Thymus (tissue), 11 donors: Measurements from ENCODE around the gene CLPTM1. TPM values are rescaled to one million over a fixed set of nuclear protein-coding genes. Genes with fewer than 3 reads are reported as not detected.

Source experiments
- DNase-seq, 9 donors: peaks; one replicate each; pipeline ENCODE4 v3.0.0-alpha.2; 2013; ENCODE audit warnings: low spot score in 9 of 9, low read depth in 6 of 9, missing footprints in 1 of 9
- H3K27ac ChIP-seq, 2 donors: one replicate each; pipeline ENCODE4 v1.5.1; 2013; ENCODE audit warnings: control low read depth in 1 of 2, low read depth in 1 of 2, low read length in 1 of 2, mild to moderate bottlenecking in 1 of 2, moderate library complexity in 1 of 2
- H3K27me3 ChIP-seq, 2 donors: one replicate each; pipeline ENCODE4 v1.5.1; 2013; ENCODE audit warnings: low read length in 1 of 2; ENCODE audit not compliant: control insufficient read depth in 2 of 2, insufficient read depth in 1 of 2
- H3K36me3 ChIP-seq, 2 donors: one replicate each; pipeline ENCODE4 v1.5.1; 2013; ENCODE audit warnings: low read length in 1 of 2, mild to moderate bottlenecking in 1 of 2, moderate library complexity in 1 of 2; ENCODE audit not compliant: control insufficient read depth in 2 of 2, insufficient read depth in 2 of 2
- H3K4me1 ChIP-seq, 2 donors: one replicate each; pipeline ENCODE4 v1.5.1; 2013; ENCODE audit warnings: low read length in 2 of 2; ENCODE audit not compliant: control insufficient read depth in 2 of 2, insufficient read depth in 2 of 2
- H3K4me3 ChIP-seq, 2 donors: one replicate each; pipeline ENCODE4 v1.5.1; 2013; ENCODE audit warnings: low read length in 2 of 2, control low read depth in 1 of 2, mild to moderate bottlenecking in 1 of 2
- H3K9me3 ChIP-seq, 2 donors: one replicate each; pipeline ENCODE4 v1.5.1; 2013; ENCODE audit warnings: low read length in 1 of 2, mild to moderate bottlenecking in 1 of 2; ENCODE audit not compliant: control insufficient read depth in 2 of 2, insufficient read depth in 1 of 2
- WGBS: extraction: QIAGEN DNeasy Blood & Tissue Kit; methylation state at CpG from one replicate; pipeline ENCODE4 v1.1.7; 2013; 5-methylcytosine and 5-hydroxymethylcytosine counted together
- polyA plus RNA-seq: library from polyadenylated mRNA; stranded (reverse); fragments of 200-250 nt; gene quantifications from one replicate; pipeline ENCODE4 v1.2.3, GENCODE V29; 2013
- total RNA-seq: library from RNA; stranded (reverse); fragments of 120-200 nt; gene quantifications from one replicate; pipeline ENCODE4 v1.2.4, GENCODE V29; 2013
- donor health status: healthy.

CLPTM1 gene
- total and polyA plus RNA-seq, 2 donors: 14.6 to 36.8 TPM

DNA sequence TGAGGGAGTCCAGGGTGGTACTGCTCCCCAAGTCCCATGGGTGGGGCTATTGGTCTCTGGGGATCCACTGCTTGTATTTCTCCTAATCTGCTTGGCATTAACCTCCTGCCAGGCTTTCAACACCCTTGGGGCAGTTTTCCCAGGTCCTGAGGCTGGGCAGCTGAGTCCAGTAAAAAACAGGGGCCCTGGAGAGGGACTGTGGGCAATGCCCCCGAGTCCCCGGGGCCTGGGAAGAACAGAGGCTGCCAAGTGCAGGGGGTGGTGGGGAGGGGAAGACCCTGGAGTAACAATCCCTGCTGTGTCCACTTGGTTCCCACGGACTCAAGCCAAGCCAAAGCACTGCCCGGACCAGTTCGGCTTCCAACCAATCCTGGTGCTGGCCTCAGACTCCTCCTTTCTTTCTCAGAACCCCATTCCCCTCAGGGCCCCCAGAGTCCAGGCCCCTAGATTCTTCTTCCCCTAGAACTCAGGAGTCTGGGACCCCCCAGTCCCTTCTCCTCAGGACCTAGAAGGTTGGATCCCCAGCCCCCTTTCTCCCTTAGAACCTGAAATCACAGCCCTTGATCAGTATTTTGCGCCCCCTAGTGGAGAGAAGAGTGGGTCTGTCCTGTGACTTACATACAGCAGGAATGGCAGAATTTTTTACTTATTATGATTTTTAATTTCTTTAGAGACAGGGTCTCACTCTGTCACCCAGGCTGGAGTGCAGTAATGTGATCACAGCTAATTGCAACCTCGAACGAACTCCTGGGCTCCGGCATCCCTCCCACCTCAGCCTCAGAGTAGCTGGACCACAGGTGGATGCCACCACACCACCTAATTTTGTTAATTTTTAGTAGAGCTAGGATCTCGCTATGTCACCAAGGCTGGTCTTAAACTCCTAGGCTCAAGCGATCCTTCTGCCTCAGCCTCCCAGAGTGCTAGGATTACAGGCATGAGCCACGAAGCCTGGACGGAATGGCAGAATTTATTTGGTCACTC, 3.7 kb upstream of the CLPTM1 start:
- H3K27me3 ChIP-seq: no peaks in the 10 kb centered on the region
- WGBS: 79% methylated on average over 13 of the region's 13 CpGs
- H3K4me1 ChIP-seq: peaks cover 7 to 16% of the 10 kb centered on the region in 2 donors
- peaks cover 0 to 5% of the 10 kb centered on the region in 2 donors for H3K36me3 ChIP-seq
- peak; percentile 30 to 83 (median 58) for DNase-seq
- H3K27ac ChIP-seq: no peak overlapping the region
- H3K9me3 ChIP-seq: no peaks in the 10 kb centered on the region
- H3K4me3 ChIP-seq: no peak overlapping the region

DNA sequence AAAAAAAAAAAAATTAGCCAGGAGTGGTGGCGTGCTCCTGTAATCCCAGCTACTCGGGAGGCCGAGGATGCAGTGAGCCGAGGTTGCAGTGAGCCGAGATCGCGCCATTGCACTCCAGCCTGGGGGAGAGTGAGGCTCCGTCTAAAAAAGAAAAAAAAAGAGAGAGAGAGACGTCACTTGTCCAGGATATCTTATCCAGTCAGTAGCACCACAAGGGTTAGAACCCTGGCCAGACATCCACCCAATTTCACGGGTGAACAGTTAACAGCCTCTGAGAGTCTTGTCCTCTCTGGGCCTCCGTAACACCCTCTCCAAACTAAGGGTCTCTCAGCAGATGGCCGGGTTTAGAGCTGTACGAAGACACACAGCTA, 917 bp upstream of the CLPTM1 start:
- 34% methylated on average over 13 of the region's 13 CpGs for WGBS
- Histone ChIP-seq H3K9me3 (no peaks in the 10 kb centered on the region), H3K4me3 (peak overlapping the region; percentile 96 to 99), H3K36me3 (peaks cover 0 to 5% of the 10 kb centered on the region in 2 donors), H3K27ac (peak overlapping the region; percentile 88 to 97), H3K27me3 (no peaks in the 10 kb centered on the region), H3K4me1 (peaks cover 10 to 18% of the 10 kb centered on the region in 2 donors)
- DNase-seq: no peak

DNA sequence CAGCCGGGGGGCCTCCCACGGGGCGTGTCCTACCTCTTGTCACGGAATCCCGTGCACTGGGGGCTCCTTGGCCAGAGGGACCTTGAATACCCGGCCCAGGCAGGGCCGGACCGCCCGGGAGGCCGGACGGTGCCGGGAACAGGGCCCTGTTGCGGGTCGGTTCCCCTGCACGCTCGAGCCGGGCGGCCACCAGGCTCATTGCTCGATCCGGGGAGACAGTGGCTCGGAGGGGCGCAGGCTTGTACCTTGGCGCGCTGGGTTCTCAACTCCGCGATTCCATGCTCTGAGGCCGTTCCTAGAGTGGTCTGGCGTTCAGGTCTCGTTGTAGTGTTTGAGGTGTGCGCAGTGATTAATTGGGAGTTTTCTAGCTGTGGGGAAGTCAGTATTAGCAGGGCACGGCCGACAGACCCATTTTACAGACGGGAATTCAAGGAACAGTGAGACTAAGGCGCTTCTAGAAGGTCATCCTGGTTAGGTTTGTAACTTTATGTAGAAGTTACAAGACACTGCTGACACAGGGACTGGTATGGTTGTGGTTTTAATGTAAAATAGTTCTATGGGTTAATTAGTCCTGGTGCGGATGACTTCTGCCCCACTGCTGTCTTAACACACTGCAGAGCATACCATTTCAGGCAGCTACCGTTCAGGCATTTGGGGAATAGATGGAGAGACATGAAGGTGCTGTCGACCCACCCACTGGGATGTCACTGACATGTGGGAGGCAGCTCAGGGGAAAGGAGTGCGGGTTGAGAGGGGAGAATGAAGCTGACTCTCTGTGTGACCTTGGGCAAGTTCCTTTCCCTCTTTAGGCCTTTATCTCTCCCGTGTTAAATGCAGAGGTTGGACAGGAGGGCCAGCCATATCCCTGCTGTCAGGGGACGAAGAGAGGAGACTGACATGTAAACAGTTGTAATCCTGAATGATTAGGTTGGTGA, 592 bp downstream of the CLPTM1 start:
- no peaks in the 10 kb centered on the region for H3K9me3 ChIP-seq
- no peaks in the 10 kb centered on the region for H3K27me3 ChIP-seq
- H3K27ac ChIP-seq: peak overlapping the region; percentile 66 to 81
- DNase-seq: no peak
- H3K36me3 ChIP-seq: peaks cover 6 to 8% of the 10 kb centered on the region in 2 donors
- H3K4me3 ChIP-seq: peak overlapping the region; percentile 96 to 99
- WGBS: 7% methylated on average over 40 of the region's 40 CpGs
- peaks cover 10 to 18% of the 10 kb centered on the region in 2 donors for H3K4me1 ChIP-seq

DNA sequence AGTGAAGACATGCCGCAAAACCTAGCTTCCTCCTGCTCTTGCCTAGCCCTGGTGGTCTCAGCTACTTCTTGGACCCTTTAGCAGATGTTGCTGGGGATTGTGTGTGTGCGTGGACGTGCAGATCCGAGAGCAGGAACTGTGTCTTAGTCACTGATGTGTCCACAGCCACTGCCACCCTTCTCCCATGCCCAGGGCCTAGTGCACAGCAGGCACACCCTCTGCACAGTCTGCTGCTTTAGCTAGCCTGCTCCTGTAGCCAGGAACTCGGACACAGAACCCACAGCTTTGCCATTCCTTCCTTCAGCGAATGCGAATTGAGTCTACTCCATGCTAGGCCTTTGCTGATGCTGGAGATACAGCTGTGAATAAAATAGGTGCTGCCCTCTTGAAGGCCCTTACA, 2.3 kb downstream of the CLPTM1 start:
- Histone ChIP-seq H3K4me1 (peaks cover 10 to 18% of the 10 kb centered on the region in 2 donors), H3K4me3 (no peak overlapping the region), H3K9me3 (no peaks in the 10 kb centered on the region), H3K27me3 (no peaks in the 10 kb centered on the region), H3K27ac (no peak overlapping the region), H3K36me3 (peaks cover 12 to 20% of the 10 kb centered on the region in 2 donors)
- WGBS: 99% methylated on average over 7 of the region's 7 CpGs
- DNase-seq: no peak

DNA sequence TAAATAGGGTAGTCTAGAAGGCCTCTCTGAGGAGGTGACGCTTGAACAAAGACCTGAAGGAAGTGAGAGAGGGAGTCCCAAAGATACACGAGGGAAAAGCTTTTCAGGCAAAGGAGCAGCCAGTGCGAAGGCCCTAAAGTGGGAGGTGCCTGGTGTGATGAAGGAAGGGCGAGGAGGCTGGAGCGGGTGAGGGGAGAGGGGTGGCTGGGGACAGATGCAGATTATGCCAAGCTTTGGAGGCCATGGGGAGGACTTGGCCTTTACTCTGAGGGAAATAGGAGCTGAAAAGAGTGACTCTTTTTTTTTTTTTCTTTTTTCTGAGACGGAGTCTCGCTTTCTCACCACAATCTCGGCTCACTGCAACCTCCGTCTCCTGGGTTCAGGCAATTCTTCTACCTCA, 2.9 kb downstream of the CLPTM1 start:
- no peak overlapping the region for H3K27ac ChIP-seq
- WGBS: 93% methylated on average over 9 of the region's 9 CpGs
- no peaks in the 10 kb centered on the region for H3K9me3 ChIP-seq
- H3K4me1 ChIP-seq: peaks cover 10 to 18% of the 10 kb centered on the region in 2 donors
- peaks cover 14 to 20% of the 10 kb centered on the region in 2 donors for H3K36me3 ChIP-seq
- DNase-seq: no peak
- H3K4me3 ChIP-seq: no peak overlapping the region
- no peaks in the 10 kb centered on the region for H3K27me3 ChIP-seq

DNA sequence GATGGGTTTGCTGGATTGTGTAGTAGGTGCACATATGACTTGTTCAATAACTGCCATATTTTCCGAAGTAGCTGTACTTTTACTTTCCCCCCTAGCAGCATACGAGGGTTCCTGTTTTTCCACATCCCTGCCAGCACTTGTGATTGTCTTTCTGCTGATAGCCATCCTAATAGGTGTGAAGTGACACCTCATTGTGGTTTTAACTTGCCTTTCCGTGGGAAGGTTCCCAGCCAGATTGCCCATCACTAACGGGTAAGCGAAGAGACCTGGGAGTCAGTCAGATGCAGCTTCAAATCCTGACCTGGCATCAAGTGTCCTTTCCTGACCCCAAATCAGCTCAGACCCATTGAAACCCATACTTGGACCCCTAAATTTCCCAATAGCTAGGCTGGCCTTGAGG, 4.5 kb downstream of the CLPTM1 start:
- Histone ChIP-seq H3K27me3 (no peaks in the 10 kb centered on the region), H3K4me3 (no peak overlapping the region), H3K36me3 (peaks cover 20 to 27% of the 10 kb centered on the region in 2 donors), H3K4me1 (peaks cover 10 to 11% of the 10 kb centered on the region in 2 donors), H3K27ac (no peak overlapping the region), H3K9me3 (no peaks in the 10 kb centered on the region)
- DNase-seq: no peak
- WGBS: 95% methylated on average over 5 of the region's 5 CpGs

DNA sequence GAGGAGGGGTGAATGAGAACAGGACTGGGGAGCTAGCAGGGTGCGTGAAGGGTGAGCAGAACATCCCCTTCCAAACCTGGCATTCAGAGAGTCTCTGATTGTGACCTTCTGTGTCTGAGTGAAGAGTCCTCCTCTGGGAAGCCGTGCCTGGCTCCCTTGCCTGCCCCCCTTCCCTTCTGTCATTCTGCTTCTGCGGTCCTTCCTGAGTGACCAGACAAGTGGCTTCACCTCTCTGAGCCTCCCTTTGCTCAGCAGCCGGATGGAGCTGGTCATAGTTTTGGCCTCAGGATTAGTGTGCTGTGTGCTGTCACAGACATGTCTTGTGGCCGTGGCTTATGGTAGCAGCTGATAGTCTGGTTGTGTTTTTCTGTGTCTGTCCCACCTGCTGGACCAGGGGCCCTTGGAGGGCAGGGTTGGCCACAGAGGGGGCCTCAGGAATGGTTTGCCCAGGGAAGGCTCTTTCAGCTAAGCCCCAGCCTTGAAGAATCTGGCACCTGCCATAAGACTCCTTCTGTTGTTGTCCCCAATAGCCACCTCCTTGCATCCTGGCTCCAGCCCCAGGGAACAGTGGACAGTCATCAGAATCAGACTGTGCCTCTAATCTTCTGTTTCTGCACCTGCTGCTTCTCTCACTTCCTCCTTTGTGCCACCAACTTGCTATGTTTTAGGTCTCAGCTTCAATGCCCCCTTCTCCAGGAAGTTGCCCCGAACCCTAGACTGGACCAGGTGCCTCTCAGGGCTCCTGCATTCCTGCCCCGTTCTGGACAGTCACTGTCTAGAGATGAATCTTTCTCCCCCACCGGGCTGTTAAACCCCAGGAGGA, 5.9 kb downstream of the CLPTM1 start:
- WGBS: 96% methylated on average over 8 of the region's 8 CpGs
- Histone ChIP-seq H3K36me3 (peaks cover 24 to 33% of the 10 kb centered on the region in 2 donors), H3K27ac (no peak overlapping the region), H3K9me3 (no peaks in the 10 kb centered on the region), H3K27me3 (no peaks in the 10 kb centered on the region), H3K4me1 (peaks cover 6% of the 10 kb centered on the region in 2 donors), H3K4me3 (no peak overlapping the region)
- no peak for DNase-seq

DNA sequence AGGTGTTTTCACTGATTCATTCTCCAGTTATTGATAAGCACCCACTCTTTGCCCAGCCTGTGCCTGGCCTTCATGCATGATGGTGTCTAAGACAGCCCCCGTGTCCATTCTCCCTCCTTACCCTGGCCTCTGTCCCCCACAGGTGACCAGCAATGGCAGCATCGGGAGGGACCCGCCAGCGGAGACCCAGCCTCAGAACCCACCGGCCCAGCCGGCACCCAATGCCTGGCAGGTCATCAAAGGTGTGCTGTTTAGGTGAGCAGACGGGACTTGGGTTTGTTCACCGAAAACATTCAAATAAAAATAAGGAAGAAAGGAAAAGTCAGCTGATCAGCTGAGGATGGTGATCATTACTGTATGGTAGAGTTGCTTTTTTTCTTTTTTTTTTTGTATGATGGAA, 6.6 kb downstream of the CLPTM1 start:
- no peak for DNase-seq
- 98% methylated on average over 8 of the region's 8 CpGs for WGBS
- Histone ChIP-seq H3K27ac (no peak overlapping the region), H3K27me3 (no peaks in the 10 kb centered on the region), H3K9me3 (no peaks in the 10 kb centered on the region), H3K36me3 (peaks cover 25 to 37% of the 10 kb centered on the region in 2 donors), H3K4me3 (no peak overlapping the region), H3K4me1 (no peaks in the 10 kb centered on the region)
